ENCODE measurements around the gene CIB2. TPM values are rescaled to one million over a fixed set of nuclear protein-coding genes. Genes with fewer than 3 reads are reported as not detected.

CIB2 gene
- total and polyA plus RNA-seq, 3 donors from 2014 or later = 24.9 to 43.6 (median 34.3) TPM

- no peak for TF ChIP-seq POLR2A (IDR thresholded peaks at IDR 0.05)
- no peak for TF ChIP-seq CTCF (IDR thresholded peaks at IDR 0.05)
- no peak overlapping the region for H3K27ac ChIP-seq
Observed at GRCh38 chr15:78103406-78104118, 27.7 kb downstream of the CIB2 start.

GRCh38 chr15:78102741-78103140 is 28.5 kb downstream of the CIB2 start:
- Histone ChIP-seq H3K36me3 (ENCODE audit: low read depth, missing control alignments) (no peaks in the 10 kb centered on the region), H3K9me3 (no peaks in the 10 kb centered on the region), H3K4me1 (no peaks in the 10 kb centered on the region), H3K4me3 (no peak overlapping the region), H3K27ac (no peak overlapping the region), H3K27me3 (no peaks in the 10 kb centered on the region)
- TF ChIP-seq POLR2A (IDR thresholded peaks at IDR 0.05) (no peak), CTCF (IDR thresholded peaks at IDR 0.05) (no peak)
- DNase-seq = no peak
- intact Hi-C loops (cut with DNase I; ENCODE audit: low total_unique reads) = no loop called here
- 90 to 92% methylated on average over 4 to 6 of the region's 6 CpGs for WGBS, 2 donors

More at GRCh38 chr15:78103406-78104118, 27.7 kb downstream of the CIB2 start:
- Histone ChIP-seq H3K9me3 (no peaks in the 10 kb centered on the region), H3K4me3 (no peak overlapping the region), H3K27me3 (no peaks in the 10 kb centered on the region), H3K4me1 (no peaks in the 10 kb centered on the region), H3K36me3 (ENCODE audit: low read depth, missing control alignments) (no peaks in the 10 kb centered on the region)
- 83 to 95% methylated on average over 10 to 12 of the region's 12 CpGs for whole genome bisulfite sequencing, 2 donors
- intact Hi-C loops (cut with DNase I; ENCODE audit: low total_unique reads) = no loop called here
- DNase-seq = no peak

GRCh38 chr15:78102211-78102610 is 29.0 kb downstream of the CIB2 start:
- Histone ChIP-seq H3K4me1 (no peaks in the 10 kb centered on the region), H3K27ac (no peak overlapping the region), H3K36me3 (ENCODE audit: low read depth, missing control alignments) (no peaks in the 10 kb centered on the region), H3K9me3 (no peaks in the 10 kb centered on the region), H3K27me3 (no peaks in the 10 kb centered on the region), H3K4me3 (no peak overlapping the region)
- intact Hi-C loops (cut with DNase I; ENCODE audit: low total_unique reads) = no loop called here
- WGBS, 2 donors = 71 to 86% methylated on average over 1 of the region's 1 CpG
- DNase-seq = no peak
- TF ChIP-seq POLR2A (IDR thresholded peaks at IDR 0.05) = no peak
- TF ChIP-seq CTCF (IDR thresholded peaks at IDR 0.05) = no peak

- H3K27ac ChIP-seq = no peak overlapping the region
- H3K4me1 ChIP-seq = no peaks in the 10 kb centered on the region
- TF ChIP-seq CTCF (IDR thresholded peaks at IDR 0.05) (no peak), POLR2A (IDR thresholded peaks at IDR 0.05) (no peak)
- no peak overlapping the region for H3K4me3 ChIP-seq
- no peaks in the 10 kb centered on the region for H3K9me3 ChIP-seq
- WGBS, 2 donors = 92 to 95% methylated on average over 2 to 5 of the region's 5 CpGs
- intact Hi-C loops (cut with DNase I; ENCODE audit: low total_unique reads) = no loop called here
- DNase-seq = no peak
- no peaks in the 10 kb centered on the region for H3K27me3 ChIP-seq
- no peaks in the 10 kb centered on the region for H3K36me3 ChIP-seq (ENCODE audit: low read depth, missing control alignments)
Observed at GRCh38 chr15:78101423-78102105, 29.7 kb downstream of the CIB2 start.
